PC-3 (cell line): ENCODE data around the gene CAPZB. TPM values are rescaled to one million over a fixed set of nuclear protein-coding genes. Genes with fewer than 3 reads are reported as not detected.

Source experiments
- ATAC-seq: fragments of 200-7000 bp; cut with Tn5 transposase; 2 replicates; pipeline ENCODE4 v1.9.1; 2020; ENCODE audit warnings: mild to moderate bottlenecking, moderate library complexity
- BruUV-seq: library from RNA; stranded (reverse); fragments of 400-500 nt; replicated peaks from 2 replicates; lab custom pipeline; 2021; lab: Mats Ljungman, UMichigan
- CTCF ChIA-PET: fragments of 300-600 bp; sonication (Branson Sonifier 250); formaldehyde crosslinking; loops from one replicate; lab custom pipeline; 2022; ENCODE audit warnings: antibody characterized with exemption; lab: Charles Lee
- POLR2A ChIA-PET: fragments of 300-600 bp; sonication (Branson Sonifier 250); formaldehyde crosslinking; loops from one replicate; lab custom pipeline; 2022; ENCODE audit warnings: antibody characterized with exemption; ENCODE audit not compliant: unreplicated experiment; lab: Charles Lee
- DNase-seq: peaks from one replicate; pipeline ENCODE4 v3.0.0-alpha.2; 2015
- H2AFZ ChIP-seq: fragments of 300-600 bp; sonication (generic); 2 replicates; pipeline ENCODE4 v1.6.0; 2016; ENCODE audit warnings: antibody characterized with exemption, low read length
- H3F3A ChIP-seq: fragments of 300-600 bp; sonication (generic); one replicate; pipeline ENCODE4 v1.6.0; 2017; ENCODE audit warnings: antibody characterized with exemption, low read length, control low read depth, mild to moderate bottlenecking; ENCODE audit not compliant: unreplicated experiment
- H3K27ac ChIP-seq: fragments of 300-600 bp; sonication (generic); 2 replicates; pipeline ENCODE4 v1.5.1; 2016; ENCODE audit warnings: mild to moderate bottlenecking, low read length
- H3K27me3 ChIP-seq: fragments of 300-600 bp; sonication (generic); 2 replicates; pipeline ENCODE4 v1.6.1; 2016; ENCODE audit warnings: low read length, mixed read lengths
- H3K36me3 ChIP-seq: fragments of 300-600 bp; sonication (generic); 2 replicates; pipeline ENCODE4 v1.6.1; 2016; ENCODE audit warnings: low read depth, mixed run types, low read length, mixed read lengths
- H3K4me1 ChIP-seq: fragments of 300-600 bp; sonication (generic); 2 replicates; pipeline ENCODE4 v1.5.1; 2016; ENCODE audit warnings: low read length; ENCODE audit not compliant: insufficient read depth
- H3K4me2 ChIP-seq: fragments of 300-600 bp; sonication (generic); 2 replicates; pipeline ENCODE4 v1.6.0; 2016; ENCODE audit warnings: low read length
- H3K4me3 ChIP-seq: fragments of 300-600 bp; sonication (generic); 2 replicates; pipeline ENCODE4 v1.5.1; 2016; ENCODE audit warnings: mild to moderate bottlenecking, low read length, mixed read lengths
- H3K79me2 ChIP-seq: fragments of 300-600 bp; sonication (generic); 2 replicates; pipeline ENCODE4 v1.6.1; 2017; ENCODE audit warnings: low read length, mixed read lengths
- H3K9ac ChIP-seq: fragments of 300-600 bp; sonication (generic); 2 replicates; pipeline ENCODE4 v1.6.0; 2016; ENCODE audit warnings: mild to moderate bottlenecking, low read length
- H3K9me2 ChIP-seq: fragments of 300-600 bp; sonication (generic); replicated peaks from 2 replicates; pipeline ENCODE4 v1.6.1; 2016; ENCODE audit warnings: mixed run types, low read length, mixed read lengths
- H3K9me3 ChIP-seq: fragments of 300-600 bp; sonication (generic); 2 replicates; pipeline ENCODE4 v1.6.1; 2016; ENCODE audit warnings: low read length, mixed read lengths
- H4K20me1 ChIP-seq: fragments of 300-600 bp; sonication (generic); 2 replicates; pipeline ENCODE4 v1.6.1; 2016; ENCODE audit warnings: low read length, mixed read lengths
- EZH2 ChIP-seq: fragments of 300-600 bp; sonication (generic); IDR thresholded peaks from one replicate; pipeline ENCODE4 v1.6.1; 2017; ENCODE audit warnings: antibody characterized with exemption, mild to moderate bottlenecking, low read length; ENCODE audit not compliant: unreplicated experiment
- EZH2phosphoT487 ChIP-seq: fragments of 300-600 bp; sonication (generic); IDR thresholded peaks from 2 replicates; pipeline ENCODE4 v1.6.1; 2018; ENCODE audit warnings: mild to moderate bottlenecking, antibody characterized with exemption, low read length, borderline replicate concordance
- intact Hi-C: fragments of 100-400 bp; cut with micrococcal nuclease; formaldehyde crosslinking; loops from 2 replicates; pipeline ENCODE4 v1.9.0; 2023
- total RNA-seq: library from RNA; depleted of rRNA; stranded (reverse); fragments of >200 nt; gene quantifications from 2 replicates; pipeline ENCODE4 v1.2.3, GENCODE V29; 2014
- TF ChIP-seq, protein P1 (sequence below): fragments of 300-600 bp; sonication (generic); conservative IDR thresholded peaks from 2 replicates; pipeline ENCODE4 v1.5.1; 2017; ENCODE audit warnings: antibody characterized with exemption, low read depth, mild to moderate bottlenecking, low read length

CAPZB gene
- total RNA-seq, 1 experiment from 2014 or later, result 86.7 TPM

- Histone ChIP-seq H3F3A (no peaks in the 10 kb centered on the region), H3K4me3 (no peak overlapping the region), H2AFZ (no peak overlapping the region), H3K9me3 (no peaks in the 10 kb centered on the region), H3K36me3 (no peaks in the 10 kb centered on the region), H3K9ac (no peak overlapping the region), H3K27ac (no peak overlapping the region), H3K9me2 (no peaks in the 10 kb centered on the region), H3K4me1 (peaks cover 20% of the 10 kb centered on the region), H3K4me2 (no peak overlapping the region), H3K79me2 (peaks cover 95% of the 10 kb centered on the region), H3K27me3 (no peaks in the 10 kb centered on the region), H4K20me1 (peaks cover 46% of the 10 kb centered on the region)
- ATAC-seq (no peak), DNase-seq (no peak)
- CTCF ChIA-PET, result no interaction called here
- BruUV-seq, result no TSS peak
- POLR2A ChIA-PET, result no interaction called here
- TF ChIP-seq EZH2 (no peak), EZH2phosphoT487 (no peak)
- TF ChIP-seq, protein P1, sequence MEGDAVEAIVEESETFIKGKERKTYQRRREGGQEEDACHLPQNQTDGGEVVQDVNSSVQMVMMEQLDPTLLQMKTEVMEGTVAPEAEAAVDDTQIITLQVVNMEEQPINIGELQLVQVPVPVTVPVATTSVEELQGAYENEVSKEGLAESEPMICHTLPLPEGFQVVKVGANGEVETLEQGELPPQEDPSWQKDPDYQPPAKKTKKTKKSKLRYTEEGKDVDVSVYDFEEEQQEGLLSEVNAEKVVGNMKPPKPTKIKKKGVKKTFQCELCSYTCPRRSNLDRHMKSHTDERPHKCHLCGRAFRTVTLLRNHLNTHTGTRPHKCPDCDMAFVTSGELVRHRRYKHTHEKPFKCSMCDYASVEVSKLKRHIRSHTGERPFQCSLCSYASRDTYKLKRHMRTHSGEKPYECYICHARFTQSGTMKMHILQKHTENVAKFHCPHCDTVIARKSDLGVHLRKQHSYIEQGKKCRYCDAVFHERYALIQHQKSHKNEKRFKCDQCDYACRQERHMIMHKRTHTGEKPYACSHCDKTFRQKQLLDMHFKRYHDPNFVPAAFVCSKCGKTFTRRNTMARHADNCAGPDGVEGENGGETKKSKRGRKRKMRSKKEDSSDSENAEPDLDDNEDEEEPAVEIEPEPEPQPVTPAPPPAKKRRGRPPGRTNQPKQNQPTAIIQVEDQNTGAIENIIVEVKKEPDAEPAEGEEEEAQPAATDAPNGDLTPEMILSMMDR, result no peak
- intact Hi-C loops, result loop anchor here (10.0 kb wide), 1 partner anchor 63 kb away; no protein-coding TSS in a partner anchor
Observed at GRCh38 chr1:19457607-19458006, 27.7 kb downstream of the CAPZB start.

DNA sequence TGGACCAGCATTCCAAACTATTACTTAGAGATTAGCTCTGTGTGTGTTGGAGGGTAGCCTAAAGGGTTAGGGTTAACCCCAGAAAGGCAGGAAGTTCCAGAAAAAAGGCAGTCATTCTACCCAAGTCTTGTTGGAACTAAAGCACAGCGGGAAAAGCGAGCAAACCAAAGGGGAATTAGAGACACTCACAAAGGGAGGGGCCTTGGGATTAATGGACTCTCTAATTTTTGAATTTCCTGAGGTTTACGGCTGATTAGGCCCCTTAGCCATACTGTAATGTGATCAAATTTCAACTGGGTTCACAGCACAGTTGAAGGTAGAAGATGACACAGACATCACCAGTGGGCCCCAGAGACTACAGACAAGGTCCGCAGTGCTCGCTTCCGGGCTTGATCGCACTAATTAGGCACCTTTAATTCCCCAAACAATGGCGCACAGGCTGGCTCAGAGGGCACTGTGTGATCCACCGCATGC is 28.3 kb downstream of the CAPZB start:
- POLR2A ChIA-PET, result no interaction called here
- no peaks in the 10 kb centered on the region for H3K36me3 ChIP-seq

DNA sequence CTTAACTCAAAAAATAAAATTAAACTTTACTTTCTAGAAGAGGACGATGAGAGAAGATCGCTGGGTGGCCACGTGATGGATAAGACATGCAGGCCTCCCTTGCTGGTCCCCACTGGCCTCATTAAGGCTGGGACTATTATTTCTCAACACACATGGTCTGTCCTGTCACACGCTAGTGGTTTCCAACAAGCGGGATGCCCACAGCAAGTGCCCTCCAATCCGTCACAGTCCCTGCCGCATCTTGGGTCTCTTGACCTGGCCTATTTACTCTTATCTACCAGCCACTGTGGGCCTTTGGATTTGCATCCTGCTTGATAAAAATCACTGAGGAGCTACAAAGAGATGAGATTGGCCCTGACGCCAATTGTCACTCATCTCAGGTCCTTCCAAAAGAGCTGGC is 30.0 kb downstream of the CAPZB start:
- peaks cover 62% of the 10 kb centered on the region for H4K20me1 ChIP-seq
- CTCF ChIA-PET, result no interaction called here

More for the DNA sequence above, 28.3 kb downstream of the CAPZB start:
- TF ChIP-seq EZH2phosphoT487, result no peak
- no peak for TF ChIP-seq EZH2
- TF ChIP-seq, protein P1, result no peak
- Histone ChIP-seq H3F3A (no peaks in the 10 kb centered on the region), H3K9ac (no peak overlapping the region), H3K9me2 (no peaks in the 10 kb centered on the region), H3K4me3 (no peak overlapping the region), H3K9me3 (no peaks in the 10 kb centered on the region), H2AFZ (no peak overlapping the region), H3K27ac (no peak overlapping the region), H3K79me2 (peaks cover 96% of the 10 kb centered on the region), H3K27me3 (no peaks in the 10 kb centered on the region), H3K4me1 (peaks cover 20% of the 10 kb centered on the region), H4K20me1 (peaks cover 52% of the 10 kb centered on the region), H3K4me2 (no peak overlapping the region)
- ATAC-seq (no peak), DNase-seq (no peak)
- CTCF ChIA-PET, result no interaction called here
- no TSS peak for BruUV-seq
- intact Hi-C loops, result loop anchor here (10.0 kb wide), 1 partner anchor 62 kb away; no protein-coding TSS in a partner anchor

More for the DNA sequence above, 30.0 kb downstream of the CAPZB start:
- Histone ChIP-seq H3K27ac (no peak overlapping the region), H3K9me2 (no peaks in the 10 kb centered on the region), H3K9ac (no peak overlapping the region), H3K4me2 (no peak overlapping the region), H3K9me3 (no peaks in the 10 kb centered on the region), H3K36me3 (no peaks in the 10 kb centered on the region), H3K4me3 (no peak overlapping the region), H3K27me3 (no peaks in the 10 kb centered on the region), H2AFZ (no peak overlapping the region), H3K79me2 (peaks cover 91% of the 10 kb centered on the region), H3F3A (peaks cover 3% of the 10 kb centered on the region), H3K4me1 (peaks cover 31% of the 10 kb centered on the region)
- POLR2A ChIA-PET, result no interaction called here
- BruUV-seq, result no TSS peak
- TF ChIP-seq EZH2, result no peak
- TF ChIP-seq, protein P1, result no peak
- TF ChIP-seq EZH2phosphoT487, result no peak
- intact Hi-C loops, result loop anchor here (10.0 kb wide), 1 partner anchor 61 kb away; no protein-coding TSS in a partner anchor
- DNase-seq (no peak), ATAC-seq (no peak)
